ENCODE results near the gene EPPIN.
"Not testable (repeated sequence)": the region's sequence is repeated elsewhere in the genome, so short reads cannot be mapped to it uniquely, and the experiment has no call there.

The EPPIN gene

GRCh38 chr20:45547206-45547770 lies at the start of gene EPPIN:
Gene EPPIN, minus strand, starts transcription at chr20:45547401. Its CDS starts 44 bp downstream, at chr20:45547357.
- no peak within 1 kb of the TSS for H3K4me3 ChIP-seq
- H3K27me3 ChIP-seq (ENCODE audit: low read depth): peaks cover 28% of the 10 kb centered on the region
- no peaks in the 10 kb centered on the region for H3K36me3 ChIP-seq (replicated peaks)
- H3K4me1 ChIP-seq: no peaks in the 10 kb centered on the region
- H3K9me3 ChIP-seq: no peaks in the 10 kb centered on the region
- DNase-seq (ENCODE audit: low spot score in 2 of 2): no peak
- in situ Hi-C loops (cut with MboI; ENCODE audit: low sequenced_read_pairs): no loop called here

- no peaks in the 10 kb centered on the region for H3K4me1 ChIP-seq
- no peaks in the 10 kb centered on the region for H3K9me3 ChIP-seq
- in situ Hi-C loops (cut with MboI; ENCODE audit: low sequenced_read_pairs): no loop called here
- no peak for DNase-seq (ENCODE audit: low spot score in 2 of 2)
- H3K27me3 ChIP-seq (ENCODE audit: low read depth): peaks cover 30% of the 10 kb centered on the region
- no peaks in the 10 kb centered on the region for H3K36me3 ChIP-seq (replicated peaks)
- no peak overlapping the region for H3K4me3 ChIP-seq
These were observed 48.0 kb upstream of the EPPIN start for GRCh38 chr20:45595235-45595634.

GRCh38 chr20:45593498-45593897 lies 46.3 kb upstream of the EPPIN start:
- Histone ChIP-seq H3K36me3 (replicated peaks) (no peaks in the 10 kb centered on the region), H3K9me3 (no peaks in the 10 kb centered on the region), H3K4me3 (no peak overlapping the region), H3K27me3 (ENCODE audit: low read depth) (peaks cover 35% of the 10 kb centered on the region), H3K4me1 (no peaks in the 10 kb centered on the region)
- in situ Hi-C loops (cut with MboI; ENCODE audit: low sequenced_read_pairs): no loop called here
- no peak for DNase-seq (ENCODE audit: low spot score in 2 of 2)

GRCh38 chr20:45592574-45593189 lies 45.5 kb upstream of the EPPIN start:
- in situ Hi-C loops (cut with MboI; ENCODE audit: low sequenced_read_pairs): no loop called here
- no peak overlapping the region for H3K4me3 ChIP-seq
- H3K4me1 ChIP-seq: no peaks in the 10 kb centered on the region
- no peaks in the 10 kb centered on the region for H3K9me3 ChIP-seq
- H3K27me3 ChIP-seq (ENCODE audit: low read depth): peaks cover 29% of the 10 kb centered on the region
- H3K36me3 ChIP-seq (replicated peaks): no peaks in the 10 kb centered on the region
- peak; percentile 47 to 65 for DNase-seq (ENCODE audit: low spot score in 2 of 2)

- DNase-seq (ENCODE audit: low spot score in 2 of 2): no peak
- in situ Hi-C loops (cut with MboI; ENCODE audit: low sequenced_read_pairs): no loop called here
- H3K36me3 ChIP-seq (replicated peaks): no peaks in the 10 kb centered on the region
- no peak overlapping the region for H3K4me3 ChIP-seq
- no peaks in the 10 kb centered on the region for H3K4me1 ChIP-seq
- peaks cover 11% of the 10 kb centered on the region; the same call in 1 of the 2 replicates for H3K27me3 ChIP-seq (ENCODE audit: low read depth)
- no peaks in the 10 kb centered on the region for H3K9me3 ChIP-seq
These were observed 42.5 kb upstream of the EPPIN start for GRCh38 chr20:45589725-45590124.

- H3K36me3 ChIP-seq (replicated peaks): no peaks in the 10 kb centered on the region
- no peak overlapping the region for H3K4me3 ChIP-seq
- peaks cover 16% of the 10 kb centered on the region for H3K27me3 ChIP-seq (ENCODE audit: low read depth)
- no peaks in the 10 kb centered on the region for H3K9me3 ChIP-seq
- H3K4me1 ChIP-seq: no peaks in the 10 kb centered on the region
- in situ Hi-C loops (cut with MboI; ENCODE audit: low sequenced_read_pairs): no loop called here
- DNase-seq (ENCODE audit: low spot score in 2 of 2): no peak
These were observed 41.6 kb upstream of the EPPIN start for GRCh38 chr20:45588800-45589199.

GRCh38 chr20:45585986-45586385 lies 38.8 kb upstream of the EPPIN start:
- DNase-seq (ENCODE audit: low spot score in 2 of 2); H3K4me3 ChIP-seq; in situ Hi-C loops (cut with MboI; ENCODE audit: low sequenced_read_pairs); H3K9me3 ChIP-seq; H3K4me1 ChIP-seq; H3K36me3 ChIP-seq (replicated peaks): not testable (repeated sequence)
- peaks cover 20% of the 10 kb centered on the region for H3K27me3 ChIP-seq (ENCODE audit: low read depth)

GRCh38 chr20:45584294-45584693 lies 37.1 kb upstream of the EPPIN start:
- DNase-seq (ENCODE audit: low spot score in 2 of 2); in situ Hi-C loops (cut with MboI; ENCODE audit: low sequenced_read_pairs); H3K9me3 ChIP-seq; H3K36me3 ChIP-seq (replicated peaks); H3K4me1 ChIP-seq; H3K4me3 ChIP-seq: not testable (repeated sequence)
- peaks cover 15% of the 10 kb centered on the region for H3K27me3 ChIP-seq (ENCODE audit: low read depth)

- in situ Hi-C loops (cut with MboI; ENCODE audit: low sequenced_read_pairs): no loop called here
These were observed 36.3 kb upstream of the EPPIN start for GRCh38 chr20:45583502-45583901.

GRCh38 chr20:45581702-45582101 lies 34.5 kb upstream of the EPPIN start:
- H3K4me1 ChIP-seq: peaks cover 20% of the 10 kb centered on the region
- H3K27me3 ChIP-seq (ENCODE audit: low read depth): peaks cover 8% of the 10 kb centered on the region
- no peak for DNase-seq (ENCODE audit: low spot score in 2 of 2)
- in situ Hi-C loops (cut with MboI; ENCODE audit: low sequenced_read_pairs): no loop called here
- no peaks in the 10 kb centered on the region for H3K9me3 ChIP-seq
- H3K4me3 ChIP-seq: no peak overlapping the region
- H3K36me3 ChIP-seq (replicated peaks): no peaks in the 10 kb centered on the region

More at GRCh38 chr20:45583502-45583901, 36.3 kb upstream of the EPPIN start:
- H3K9me3 ChIP-seq: no peaks in the 10 kb centered on the region
- H3K36me3 ChIP-seq (replicated peaks): no peaks in the 10 kb centered on the region
- H3K4me3 ChIP-seq: no peak overlapping the region
- DNase-seq (ENCODE audit: low spot score in 2 of 2): no peak
- H3K27me3 ChIP-seq (ENCODE audit: low read depth): peaks cover 11% of the 10 kb centered on the region
- H3K4me1 ChIP-seq: peaks cover 8% of the 10 kb centered on the region

GRCh38 chr20:45579184-45579583 lies 32.0 kb upstream of the EPPIN start, which contains the start of gene WFDC8:
Gene WFDC8, minus strand, starts transcription at chr20:45579284. Its CDS starts 37 bp downstream, at chr20:45579247.
- Histone ChIP-seq H3K4me1 (peaks cover 20% of the 10 kb centered on the region), H3K36me3 (replicated peaks) (no peaks in the 10 kb centered on the region), H3K27me3 (ENCODE audit: low read depth) (peaks cover 7% of the 10 kb centered on the region), H3K9me3 (no peaks in the 10 kb centered on the region), H3K4me3 (no peak within 1 kb of the TSS)
- no peak for DNase-seq (ENCODE audit: low spot score in 2 of 2)
- in situ Hi-C loops (cut with MboI; ENCODE audit: low sequenced_read_pairs): no loop called here

GRCh38 chr20:45578231-45578630 lies 31.0 kb upstream of the EPPIN start:
- Histone ChIP-seq H3K36me3 (replicated peaks) (no peaks in the 10 kb centered on the region), H3K27me3 (ENCODE audit: low read depth) (no peaks in the 10 kb centered on the region; the same call in 1 of the 2 replicates), H3K4me3 (no peak overlapping the region), H3K4me1 (peaks cover 20% of the 10 kb centered on the region), H3K9me3 (no peaks in the 10 kb centered on the region)
- in situ Hi-C loops (cut with MboI; ENCODE audit: low sequenced_read_pairs): no loop called here
- peak; percentile 87 to 99 for DNase-seq (ENCODE audit: low spot score in 2 of 2)

- H3K36me3 ChIP-seq (replicated peaks): no peaks in the 10 kb centered on the region
- no peaks in the 10 kb centered on the region for H3K27me3 ChIP-seq (ENCODE audit: low read depth)
- DNase-seq (ENCODE audit: low spot score in 2 of 2): peak; percentile 11 to 39
- H3K9me3 ChIP-seq: no peaks in the 10 kb centered on the region
- peaks cover 20% of the 10 kb centered on the region for H3K4me1 ChIP-seq
- H3K4me3 ChIP-seq: no peak overlapping the region
- in situ Hi-C loops (cut with MboI; ENCODE audit: low sequenced_read_pairs): no loop called here
These were observed 29.8 kb upstream of the EPPIN start for GRCh38 chr20:45576995-45577394.

GRCh38 chr20:45575931-45576330 lies 28.7 kb upstream of the EPPIN start:
- Histone ChIP-seq H3K36me3 (replicated peaks) (no peaks in the 10 kb centered on the region), H3K9me3 (no peaks in the 10 kb centered on the region), H3K27me3 (ENCODE audit: low read depth) (no peaks in the 10 kb centered on the region; the same call in 1 of the 2 replicates), H3K4me1 (peaks cover 20% of the 10 kb centered on the region), H3K4me3 (no peak overlapping the region)
- DNase-seq (ENCODE audit: low spot score in 2 of 2): no peak
- in situ Hi-C loops (cut with MboI; ENCODE audit: low sequenced_read_pairs): no loop called here
